ENCODE data around the gene NEK8.

NEK8 gene

DNA sequence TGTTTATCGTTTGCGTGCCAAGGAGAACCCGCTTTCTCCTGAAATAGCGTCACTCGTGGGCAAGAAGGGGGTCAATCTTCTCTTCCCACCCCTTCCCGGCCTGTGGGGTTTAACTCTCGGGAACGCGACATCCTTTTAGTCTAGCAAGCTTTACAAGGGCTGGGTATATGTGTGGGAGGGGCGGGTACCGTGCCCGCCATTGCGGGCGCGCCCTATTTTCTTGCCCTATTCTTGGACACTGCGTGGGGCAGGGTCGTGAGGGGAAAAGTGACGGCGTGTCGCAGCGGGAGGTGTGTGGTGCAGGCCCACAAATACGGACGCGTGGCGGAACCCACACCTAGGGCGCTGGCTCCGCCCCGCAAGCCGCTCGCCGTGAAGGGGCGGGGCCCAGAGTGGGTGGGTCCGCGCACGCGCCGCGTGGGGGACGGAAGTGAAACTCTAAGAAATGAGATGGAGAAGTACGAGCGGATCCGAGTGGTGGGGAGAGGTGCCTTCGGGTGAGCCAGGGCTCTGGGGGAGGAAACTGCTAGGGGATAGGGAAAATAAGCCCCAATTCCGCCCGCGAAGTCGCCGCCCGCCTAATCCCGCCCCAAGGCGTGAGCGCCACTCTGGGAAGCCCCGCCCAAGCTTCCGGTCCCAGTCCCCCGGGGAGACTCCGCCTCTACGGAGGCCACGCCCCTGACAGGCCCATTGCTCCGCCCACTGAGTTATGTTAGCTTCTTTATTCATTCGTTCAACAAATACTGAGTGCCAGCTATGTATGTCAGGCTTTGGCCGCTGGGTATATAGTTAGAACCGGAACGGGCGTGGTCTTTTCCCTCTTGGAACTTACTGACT is at the start of gene NEK8:
Gene NEK8, plus strand, starts transcription at position 425 of the 837 bp plus-strand sequence. Its CDS starts 26 bp downstream, at position 451.
- DNase-seq (ENCODE audit: low spot score): peak; percentile 97

- DNase-seq (ENCODE audit: low spot score): no peak
Measured at GRCh38 chr17:28682655-28683054, 45.9 kb upstream of the NEK8 start.

GRCh38 chr17:28684963-28685362 is 43.6 kb upstream of the NEK8 start:
- no peak for DNase-seq (ENCODE audit: low spot score)

DNA sequence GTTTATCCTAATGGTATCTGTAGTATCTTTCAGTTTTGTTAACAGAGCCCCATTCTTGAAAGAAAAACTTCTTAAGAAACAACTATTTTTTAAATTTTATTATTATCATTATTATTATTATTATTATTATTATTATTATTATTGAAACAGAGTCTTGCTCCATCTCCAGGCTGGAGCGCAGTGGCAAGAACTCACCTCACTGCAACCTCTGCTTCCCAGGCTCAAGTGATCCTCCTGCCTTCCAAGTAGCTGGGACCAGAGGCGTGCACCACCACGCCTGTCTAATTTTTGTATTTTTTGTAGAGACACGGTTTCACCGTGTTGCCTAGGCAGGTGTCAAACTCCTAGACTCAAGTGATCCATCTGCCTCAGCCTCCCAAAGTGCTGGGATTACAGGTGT is 43.2 kb upstream of the NEK8 start:
- no peak for DNase-seq (ENCODE audit: low spot score)

DNA sequence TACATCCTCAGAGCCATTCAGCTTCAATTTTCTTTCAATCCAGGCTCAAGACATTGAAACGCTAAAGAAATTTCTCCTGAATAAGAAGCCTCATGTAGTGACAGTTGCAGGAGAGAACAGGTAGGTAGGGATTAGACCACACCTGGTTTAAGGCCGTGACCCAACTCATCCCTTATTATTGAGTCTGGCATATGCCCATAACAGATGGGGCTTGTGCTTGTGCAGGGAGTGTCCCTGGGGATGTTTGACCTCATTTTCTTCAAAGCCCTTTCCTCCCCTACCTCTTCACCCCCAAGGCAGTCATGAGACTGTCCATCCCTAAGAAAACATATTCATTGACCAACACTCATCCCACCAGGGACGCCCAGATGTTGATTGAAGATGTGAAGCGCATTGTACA is 42.3 kb upstream of the NEK8 start:
- DNase-seq (ENCODE audit: low spot score): no peak

GRCh38 chr17:28688481-28688880 is 40.1 kb upstream of the NEK8 start:
- no peak for DNase-seq (ENCODE audit: low spot score)

DNA sequence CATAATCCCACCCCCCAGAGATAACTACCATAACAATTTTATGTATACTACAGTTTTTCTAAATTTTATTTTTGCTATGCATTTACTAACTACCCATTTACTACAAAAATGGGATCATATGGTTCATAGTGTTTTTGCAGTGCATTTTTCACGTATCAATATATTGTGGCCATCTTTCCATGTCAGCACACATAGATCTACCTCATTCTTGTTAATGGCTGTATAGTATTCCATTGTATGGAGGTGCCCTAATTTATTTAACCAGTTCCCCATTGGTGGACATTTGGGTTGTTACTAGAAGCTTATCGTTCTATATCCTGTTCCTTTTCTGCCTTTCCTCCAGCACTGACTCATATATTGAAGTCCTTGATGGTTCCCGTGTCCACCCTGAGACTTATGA is 39.6 kb upstream of the NEK8 start:
- no peak for DNase-seq (ENCODE audit: low spot score)

DNA sequence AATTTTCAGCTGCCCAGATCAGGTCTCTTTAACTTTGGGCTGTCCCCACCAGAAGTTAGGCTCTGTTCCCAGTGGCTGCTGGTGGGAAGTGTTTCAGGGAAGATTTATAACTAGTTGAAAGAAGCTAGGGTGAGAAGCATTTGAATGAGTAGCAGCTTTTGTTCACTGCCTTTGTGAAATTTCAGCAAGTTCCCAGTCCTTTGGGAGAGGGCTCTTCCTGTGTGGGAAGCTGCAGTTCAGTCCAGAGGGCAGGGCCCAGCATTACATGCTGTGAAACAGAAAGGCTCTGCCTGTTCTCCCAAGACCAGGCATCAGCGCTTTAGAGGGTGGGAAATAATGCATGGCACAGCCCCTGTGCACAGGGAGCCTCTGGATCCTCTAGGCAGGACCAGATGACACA is 34.7 kb upstream of the NEK8 start:
- DNase-seq (ENCODE audit: low spot score): no peak

GRCh38 chr17:28698253-28698941 is 30.2 kb upstream of the NEK8 start:
- DNase-seq (ENCODE audit: low spot score): no peak

- DNase-seq (ENCODE audit: low spot score): no peak
Measured at GRCh38 chr17:28700278-28700677, 28.3 kb upstream of the NEK8 start.

DNA sequence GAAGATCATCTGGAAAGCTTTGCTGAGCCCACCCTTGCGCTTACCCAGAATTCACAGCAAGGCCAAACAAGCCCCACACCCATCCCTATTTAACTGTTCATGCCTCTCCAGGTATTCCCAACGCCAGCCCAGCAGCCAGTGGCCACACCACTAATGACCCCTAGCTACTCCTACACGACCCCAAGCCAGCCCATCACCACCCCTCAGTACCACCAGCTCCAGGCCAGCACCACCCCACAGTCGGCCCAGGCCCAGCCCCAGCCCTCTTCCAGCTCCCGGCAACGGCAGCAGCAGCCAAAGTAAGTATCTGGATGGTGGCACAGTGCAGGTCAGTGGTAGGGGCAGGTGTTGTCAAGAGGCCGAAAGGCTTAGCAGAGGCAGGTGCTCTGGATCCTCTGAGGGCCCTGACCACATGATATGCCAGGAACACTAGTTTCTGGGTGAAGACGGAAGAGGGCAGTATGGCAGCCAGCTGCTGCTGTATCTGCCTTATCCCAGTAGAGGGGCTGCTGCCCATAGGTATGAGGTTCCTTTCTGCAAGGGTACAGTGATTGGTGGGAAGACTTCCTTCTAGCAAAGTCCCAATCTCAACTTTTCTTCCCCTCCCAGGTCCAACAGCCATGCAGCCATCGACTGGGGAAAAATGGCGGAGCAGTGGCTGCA is 27.6 kb upstream of the NEK8 start:
- DNase-seq (ENCODE audit: low spot score): no peak

GRCh38 chr17:28702026-28702751 is 26.4 kb upstream of the NEK8 start:
- no peak for DNase-seq (ENCODE audit: low spot score)

DNA sequence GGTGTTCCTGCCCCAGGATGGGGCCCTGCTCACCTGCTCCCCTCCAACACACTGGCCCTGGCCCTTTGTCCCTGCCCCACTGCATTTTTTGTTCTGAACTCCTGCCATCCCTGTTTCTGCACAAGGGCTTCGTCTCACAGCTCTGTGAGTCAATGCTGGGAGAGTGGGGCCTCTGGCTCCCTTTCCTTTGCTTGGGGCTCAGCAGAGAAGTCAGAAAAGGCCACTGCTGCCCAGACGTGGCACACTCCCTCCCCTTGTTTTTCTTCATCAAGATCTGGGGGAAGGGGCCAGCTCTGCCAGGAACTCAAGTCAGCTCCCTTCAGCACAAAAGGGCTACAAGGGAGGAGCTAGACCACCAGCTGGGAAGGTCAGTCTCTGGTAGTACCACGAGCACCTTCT is 25.8 kb upstream of the NEK8 start:
- DNase-seq (ENCODE audit: low spot score): no peak

DNA sequence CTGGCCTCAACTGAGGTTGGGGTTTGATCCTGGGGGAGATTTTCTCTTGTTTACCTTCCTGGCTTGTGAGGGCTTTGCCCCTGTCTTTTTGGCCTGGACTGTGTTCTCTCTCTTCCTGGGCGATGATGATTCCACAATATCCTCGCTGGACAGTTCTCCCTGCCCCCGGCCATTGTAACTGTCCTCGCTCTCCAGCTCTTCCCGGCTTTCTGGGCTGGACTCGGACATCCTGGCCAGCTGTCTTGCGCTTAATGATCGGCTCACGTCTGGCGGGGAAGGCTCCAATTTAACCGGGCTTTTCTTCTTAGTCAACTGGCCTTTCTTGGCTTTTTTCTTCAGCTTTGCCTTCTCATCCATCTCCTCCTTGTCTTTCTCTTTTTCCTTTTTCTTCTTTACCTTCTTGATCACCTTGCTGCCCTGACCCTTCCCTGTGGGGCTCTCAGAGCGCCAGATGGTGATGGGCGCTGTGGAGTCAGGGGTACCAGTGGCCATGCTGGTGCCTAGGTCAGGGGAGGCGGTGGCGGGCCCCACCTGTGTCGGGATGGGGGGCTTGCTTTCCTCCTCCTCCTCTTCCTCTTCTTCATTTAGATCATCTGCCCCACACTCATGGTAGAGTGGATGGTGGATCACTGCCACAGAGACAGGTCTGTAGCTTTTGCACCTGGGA is 24.9 kb upstream of the NEK8 start:
- DNase-seq (ENCODE audit: low spot score): no peak

DNA sequence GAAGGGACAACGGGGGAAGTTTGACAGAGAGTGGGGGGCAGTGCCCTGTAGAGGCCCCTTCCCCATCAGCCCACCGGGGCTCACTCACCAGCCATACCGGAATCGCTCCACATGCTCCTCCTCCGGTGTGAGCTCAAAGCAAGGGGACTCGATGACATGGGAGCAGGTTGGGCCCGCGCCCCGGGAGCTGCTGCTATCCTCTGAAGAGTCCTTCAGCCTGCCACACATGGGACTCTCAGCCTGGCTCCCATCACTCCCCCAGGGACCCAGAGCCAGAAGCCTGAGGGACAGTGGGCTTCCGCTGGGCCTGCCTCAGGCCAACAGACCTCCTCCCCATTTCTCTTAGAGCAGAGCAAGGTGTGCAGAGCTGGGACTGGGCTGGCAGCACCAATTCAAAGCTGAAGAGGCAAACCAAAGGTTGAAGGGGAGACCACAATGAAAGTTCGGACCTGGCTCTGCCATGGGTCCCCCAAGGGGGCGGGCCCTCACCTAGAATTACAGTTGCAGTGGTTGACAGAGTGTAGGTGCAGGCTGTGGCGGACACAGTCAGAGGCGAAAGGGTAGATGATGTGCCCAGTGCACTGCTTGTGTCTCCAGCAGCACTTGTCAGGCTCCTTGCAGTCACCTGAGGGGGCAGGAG is 24.2 kb upstream of the NEK8 start:
- DNase-seq (ENCODE audit: low spot score): no peak

DNA sequence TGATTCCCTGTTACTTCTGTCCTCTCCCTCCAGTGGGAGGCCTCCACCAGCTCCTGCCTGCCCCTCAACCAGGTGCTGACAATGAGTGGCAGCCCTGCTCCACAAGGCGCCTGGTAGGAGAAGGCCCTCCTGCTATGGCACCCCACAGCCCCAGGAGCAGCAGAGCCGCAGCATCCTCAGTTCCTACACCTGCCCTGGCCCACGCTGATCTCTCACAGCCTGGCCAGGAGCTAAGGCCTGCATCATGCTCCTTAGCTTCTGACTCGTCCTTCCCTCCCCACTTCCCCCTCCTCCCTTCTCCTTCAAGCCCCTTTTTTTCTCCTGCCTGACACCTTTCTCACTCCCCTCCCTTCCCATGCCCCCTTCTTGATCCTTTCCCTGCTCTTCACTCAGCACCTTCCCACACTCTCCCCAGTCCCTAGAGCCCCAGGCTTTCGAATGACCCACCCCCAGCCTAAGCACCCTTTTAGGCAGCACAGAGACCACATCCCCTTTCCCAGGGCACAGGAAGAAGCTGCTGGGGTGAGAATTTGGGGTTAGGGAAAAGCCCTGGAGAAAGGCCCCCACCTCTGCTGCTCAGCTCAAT is 23.4 kb upstream of the NEK8 start:
- DNase-seq (ENCODE audit: low spot score): no peak

- DNase-seq (ENCODE audit: low spot score): no peak
Measured at GRCh38 chr17:28705728-28706334, 22.8 kb upstream of the NEK8 start.

DNA sequence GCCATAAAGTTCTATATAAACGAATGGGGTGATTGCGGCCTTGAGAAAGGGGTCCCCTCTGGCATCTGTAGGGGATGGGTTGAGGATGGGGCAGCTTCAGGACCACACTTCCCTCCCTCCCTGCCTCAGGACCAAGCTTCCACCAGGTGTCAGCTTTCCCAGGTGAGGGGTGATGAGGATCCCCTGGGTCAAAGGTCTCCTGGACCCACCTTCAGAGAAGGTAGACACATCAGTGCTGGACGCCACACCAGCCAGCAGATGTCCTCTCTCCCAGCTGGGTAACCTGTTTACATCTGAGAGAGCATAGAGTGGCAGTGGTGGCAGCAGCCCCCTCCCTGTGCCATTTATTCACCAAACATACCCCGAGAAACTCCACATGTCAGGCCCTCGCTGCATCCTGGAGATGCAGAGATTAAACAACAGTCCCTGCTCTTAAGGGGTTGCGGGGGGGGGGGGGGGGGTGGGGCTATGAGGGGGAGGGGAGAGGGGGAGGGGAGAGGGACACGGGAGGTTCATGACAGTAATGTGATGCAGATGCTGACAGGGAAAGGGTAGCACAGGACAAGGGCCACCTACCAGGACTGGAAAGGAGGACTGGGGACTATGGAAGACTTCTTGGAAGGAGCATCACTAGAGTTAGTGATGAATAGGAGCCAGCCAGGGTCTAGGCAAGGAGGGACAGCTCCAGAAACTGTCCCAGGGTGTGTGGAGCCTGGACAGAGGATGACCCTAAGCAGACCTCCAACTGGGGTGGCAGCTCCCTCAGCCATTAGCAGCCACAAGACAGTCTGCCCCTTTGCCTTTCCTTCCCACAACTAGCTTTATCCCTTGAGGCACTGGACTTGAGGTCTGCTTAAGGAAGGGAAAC is 21.9 kb upstream of the NEK8 start:
- no peak for DNase-seq (ENCODE audit: low spot score)

GRCh38 chr17:28707339-28707720 is 21.3 kb upstream of the NEK8 start:
- DNase-seq (ENCODE audit: low spot score): no peak
